Measurements from ENCODE around the gene CC2D2A.
"Not testable (repeated sequence)": the region's sequence is repeated elsewhere in the genome, so short reads cannot be mapped to it uniquely, and the experiment has no call there.

Gene CC2D2A

DNA sequence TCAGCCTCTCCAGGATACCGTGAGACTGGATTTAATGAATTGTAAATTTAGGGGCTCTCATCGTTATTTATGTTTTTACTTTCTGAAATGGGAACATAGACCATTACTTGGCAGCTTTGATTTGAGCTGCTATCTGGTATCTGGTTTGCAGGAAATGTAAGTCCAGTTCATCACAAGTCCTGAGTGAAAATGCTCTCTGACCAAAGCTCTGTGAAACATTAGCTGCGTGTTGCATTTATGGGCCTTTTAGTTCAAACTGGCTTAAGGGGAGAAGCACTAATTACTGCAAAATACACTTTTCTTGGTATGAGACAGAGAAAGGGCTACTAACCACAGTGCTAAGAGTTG lies 420 bp downstream of the CC2D2A start:
- no peak for DNase-seq

DNA sequence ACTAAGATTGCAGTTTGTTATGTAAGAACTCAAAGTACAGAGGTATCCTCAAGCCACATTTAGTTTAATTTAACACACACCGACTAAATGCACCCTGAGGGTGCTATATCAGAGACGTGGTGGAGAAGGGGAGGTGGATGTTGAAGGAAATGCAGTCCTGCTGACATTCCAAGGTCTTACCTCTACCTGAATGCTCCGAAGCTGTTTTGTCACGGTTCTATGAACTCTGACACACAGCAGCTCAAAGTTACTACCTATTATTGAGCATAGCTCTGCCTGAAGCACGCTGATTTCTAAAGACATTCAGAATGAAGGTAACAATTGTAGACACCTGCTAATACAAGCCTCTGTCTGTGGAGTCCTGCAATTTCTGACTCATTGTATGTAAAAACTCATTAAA lies 6.7 kb downstream of the CC2D2A start:
- DNase-seq: no peak

DNA sequence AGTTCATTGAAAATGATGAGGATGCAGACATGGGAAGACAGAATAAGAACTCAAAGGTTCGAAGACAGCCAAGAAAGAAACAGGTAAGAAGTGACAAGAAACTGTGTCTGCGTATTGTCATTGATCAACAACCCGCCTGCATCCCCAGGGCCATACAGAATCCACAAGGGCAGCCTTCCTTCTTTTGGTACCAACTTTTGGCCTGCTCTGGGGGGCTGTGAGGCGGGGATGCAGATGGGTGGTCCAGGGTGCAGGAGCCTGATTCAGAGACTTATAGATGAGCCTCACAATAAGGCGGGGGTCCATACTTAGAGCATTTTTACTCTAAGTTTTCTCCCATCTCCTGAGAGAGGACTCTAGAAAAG lies 9.0 kb downstream of the CC2D2A start:
- no peak for DNase-seq

DNA sequence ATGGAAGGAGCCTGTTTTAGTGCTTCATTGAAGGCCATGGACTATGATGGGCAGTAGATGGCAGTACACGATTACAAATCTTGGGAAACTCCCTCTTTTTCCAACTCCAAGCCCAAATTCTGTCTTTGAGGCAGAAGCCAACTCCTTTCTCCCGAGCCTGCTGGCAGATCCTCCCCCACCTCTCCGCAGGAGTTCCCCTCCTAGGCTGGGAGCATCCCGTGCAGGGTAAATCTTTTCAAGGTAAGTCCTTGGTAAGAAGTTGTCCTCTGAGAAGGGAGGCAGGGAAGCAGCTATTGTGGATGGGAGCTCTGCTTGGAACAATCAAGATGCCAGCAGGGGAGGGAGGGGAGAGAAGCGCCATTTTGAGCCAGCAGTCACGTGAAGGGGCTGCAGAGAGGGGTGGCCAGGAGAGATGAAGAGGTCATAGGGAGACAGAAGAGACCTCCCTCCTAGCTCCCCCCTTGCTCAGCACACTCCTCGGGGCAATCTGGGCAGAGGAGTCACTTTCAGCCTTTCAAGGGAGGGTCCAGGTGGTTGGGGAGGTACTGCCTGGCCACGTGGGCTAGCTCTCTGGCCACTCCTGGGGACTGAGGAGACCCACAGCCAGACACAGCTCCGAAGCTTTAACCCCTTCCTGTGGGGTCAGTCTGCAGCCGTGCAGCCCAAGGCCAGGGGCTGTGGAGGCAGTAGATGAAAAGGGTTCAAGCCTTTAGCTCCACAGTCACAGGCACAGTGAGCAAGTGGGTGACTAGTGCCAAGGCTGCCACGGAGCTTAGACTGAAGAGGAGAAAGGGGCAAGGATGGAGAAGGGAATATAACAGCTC lies 9.6 kb downstream of the CC2D2A start:
- DNase-seq: no peak

DNA sequence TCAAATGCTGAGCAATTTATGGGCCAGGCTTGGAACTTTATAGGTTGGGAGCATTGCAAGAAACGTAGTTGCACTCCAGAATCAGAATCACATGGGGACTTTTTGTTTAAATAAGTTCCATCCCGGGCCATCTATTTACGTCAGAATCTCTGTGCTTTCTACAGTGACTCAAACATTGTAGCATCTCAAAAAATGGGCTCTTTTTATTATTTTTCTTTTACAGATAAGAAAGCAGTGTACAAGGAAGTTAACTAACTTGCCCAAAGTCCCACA lies 10.2 kb downstream of the CC2D2A start:
- DNase-seq: no peak

DNA sequence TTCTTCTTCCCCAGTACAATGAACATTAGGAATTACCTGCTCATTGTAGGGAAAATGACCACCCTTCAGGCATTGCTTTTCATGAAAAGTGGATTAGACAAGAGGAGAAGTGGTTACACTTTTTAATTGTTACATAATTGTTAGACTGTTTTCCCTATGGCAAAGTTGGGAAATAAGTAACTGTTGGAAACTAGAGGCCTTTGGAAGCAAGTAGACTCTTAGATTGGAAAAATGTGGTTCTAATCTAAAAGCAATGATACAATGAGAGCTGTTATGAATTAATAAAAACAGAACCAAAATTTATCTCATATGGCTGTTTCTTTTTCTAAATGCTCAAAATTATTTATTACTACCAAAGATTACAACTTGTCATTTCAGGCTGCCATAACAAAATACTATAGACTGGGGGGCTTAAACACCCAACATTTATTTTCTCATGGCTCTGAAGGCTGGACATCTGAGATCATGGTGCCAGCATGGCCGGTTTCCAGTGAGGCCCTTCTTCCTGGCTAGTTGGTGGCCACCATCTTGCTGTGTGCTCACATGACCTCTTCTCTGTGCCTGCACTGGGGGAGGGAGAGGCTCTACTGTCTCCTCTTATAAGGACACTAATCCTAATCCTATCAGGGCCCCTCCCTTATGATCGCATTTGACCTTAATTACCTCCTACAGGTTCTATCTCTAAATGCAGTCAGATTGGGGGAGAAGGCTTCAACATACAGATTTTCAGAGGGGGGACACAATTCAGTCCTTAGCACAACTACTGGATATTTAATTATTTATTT lies 12.5 kb downstream of the CC2D2A start:
- no peak for DNase-seq

DNA sequence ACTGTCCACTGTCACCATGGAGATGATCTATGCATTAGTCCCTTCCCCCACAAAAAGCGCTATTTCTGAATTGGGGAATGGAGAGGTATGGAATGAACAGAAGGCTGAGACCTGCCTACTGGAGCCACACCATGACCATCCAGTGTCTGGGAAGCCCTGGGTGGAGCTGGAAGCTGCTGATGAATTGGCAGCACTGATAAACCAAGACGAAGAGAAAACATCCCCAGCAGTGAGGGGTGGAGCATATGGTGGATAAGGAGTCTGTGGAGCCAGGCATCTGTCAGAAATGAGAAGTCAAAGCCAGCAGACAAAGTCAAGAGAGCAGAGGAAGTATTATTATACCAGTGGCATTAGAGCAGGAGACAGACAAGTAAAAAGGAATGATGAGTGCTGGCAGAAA lies 13.2 kb downstream of the CC2D2A start:
- DNase-seq: no peak

DNA sequence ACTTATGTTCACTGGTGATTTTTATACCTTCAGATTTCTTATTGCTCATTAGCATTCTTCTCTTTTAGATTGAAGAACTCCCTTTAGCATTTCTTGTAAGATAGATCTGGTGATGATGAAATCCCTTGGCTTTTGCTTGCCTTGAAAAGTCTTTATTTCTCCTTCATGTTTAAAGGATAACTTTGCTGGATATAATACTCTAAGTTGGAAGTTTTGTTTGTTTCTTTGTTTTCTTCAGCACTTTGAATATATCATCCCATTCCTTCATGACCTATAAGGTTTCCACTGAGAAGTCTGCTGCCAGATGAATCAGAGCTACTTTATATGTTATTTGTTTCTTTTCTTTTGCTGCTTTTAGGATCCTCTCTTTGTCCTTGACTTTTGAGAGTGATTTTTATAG lies 18.5 kb downstream of the CC2D2A start:
- DNase-seq: no peak

DNA sequence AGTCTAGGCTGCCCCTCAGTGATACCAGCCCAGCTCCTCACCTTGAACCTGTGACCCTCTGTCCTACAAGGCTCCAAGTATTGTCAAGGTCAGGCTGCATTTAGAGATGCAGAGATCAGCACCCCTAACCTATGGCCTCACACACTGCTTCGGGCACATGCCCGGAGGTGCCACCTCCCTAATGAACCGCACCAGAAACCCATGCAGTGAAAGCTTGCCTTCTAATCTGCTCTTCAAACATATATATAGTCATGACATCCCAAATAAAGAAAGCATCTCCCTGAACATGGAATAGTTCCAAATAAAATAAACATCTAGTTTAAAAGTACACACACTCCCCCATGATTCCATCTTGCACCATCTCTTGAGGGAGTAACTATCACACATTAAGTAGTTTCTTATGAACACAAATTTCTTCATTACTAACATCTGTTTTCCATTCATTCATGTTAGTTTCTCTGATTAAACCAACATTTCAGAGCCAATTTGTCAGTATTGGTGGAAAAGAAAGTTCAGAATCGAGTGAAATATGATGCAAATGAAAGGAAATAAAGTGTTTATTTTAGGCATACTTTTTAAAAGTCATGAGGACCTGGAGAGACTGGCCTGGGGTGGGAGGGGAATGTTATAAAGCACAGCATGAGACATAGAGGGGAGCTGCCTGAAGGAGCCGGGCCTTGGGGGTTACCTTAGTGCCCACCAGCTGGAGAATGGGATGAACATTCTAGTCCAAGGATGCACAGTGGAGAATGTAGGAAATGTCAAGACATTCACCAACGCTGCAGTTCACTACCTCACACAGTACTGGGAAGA lies 19.2 kb downstream of the CC2D2A start:
- no peak for DNase-seq

DNA sequence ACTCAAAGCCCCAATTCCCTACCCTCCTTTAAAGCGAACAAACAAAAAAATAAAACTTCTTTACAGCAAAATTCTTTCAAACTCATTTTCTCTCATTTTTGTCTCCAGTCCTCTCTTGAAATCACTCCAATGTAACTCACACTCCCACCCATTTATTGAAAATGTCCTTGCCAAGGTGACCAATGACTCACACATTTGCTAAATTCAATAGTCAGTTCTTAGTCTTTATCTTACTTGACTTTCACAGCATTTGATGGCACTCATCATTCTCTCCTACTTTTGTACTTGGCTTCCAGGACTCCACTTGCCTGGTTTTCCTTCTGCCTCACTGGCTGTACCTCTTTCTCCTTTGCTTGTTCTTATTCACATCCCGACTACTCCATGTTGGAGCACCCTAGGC lies 19.9 kb downstream of the CC2D2A start:
- DNase-seq: no peak

DNA sequence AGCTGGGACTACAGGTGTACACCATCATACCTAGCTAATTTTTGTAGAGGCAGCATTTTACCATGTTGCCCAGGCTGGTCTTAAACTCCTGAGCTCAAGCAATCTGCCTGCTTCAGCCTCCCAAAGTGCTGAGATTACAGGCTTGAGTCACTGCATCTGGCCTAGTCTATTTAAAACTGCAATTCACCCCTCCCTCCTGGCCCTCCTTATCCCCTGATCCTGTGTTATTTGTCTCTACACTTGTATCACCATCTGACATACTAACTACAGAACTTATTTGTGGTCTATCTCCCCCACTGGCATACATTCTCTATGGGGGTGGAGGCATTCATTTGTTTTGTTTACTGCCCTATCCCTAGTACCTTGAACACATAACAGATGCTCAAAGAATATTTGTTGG lies 23.7 kb downstream of the CC2D2A start:
- no peak for DNase-seq

DNA sequence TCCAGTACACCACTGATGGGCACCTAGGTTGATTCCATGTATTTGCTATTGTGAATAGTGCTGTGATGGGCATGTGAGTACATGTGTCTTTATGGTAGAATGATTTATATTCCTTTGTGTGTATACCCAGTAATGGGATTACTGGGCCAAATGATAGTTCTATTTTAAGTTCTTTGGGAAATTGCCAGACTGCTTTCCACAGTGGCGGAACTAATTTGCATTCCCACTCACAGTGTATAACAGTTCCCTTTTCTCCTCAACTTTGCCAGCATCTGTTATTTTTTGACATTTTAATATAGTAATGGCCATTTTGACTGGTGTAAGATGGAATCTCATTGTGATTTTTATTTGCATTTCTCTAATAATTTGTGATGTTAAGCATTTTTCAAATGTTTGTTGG lies 25.9 kb downstream of the CC2D2A start:
- no peak for DNase-seq

DNA sequence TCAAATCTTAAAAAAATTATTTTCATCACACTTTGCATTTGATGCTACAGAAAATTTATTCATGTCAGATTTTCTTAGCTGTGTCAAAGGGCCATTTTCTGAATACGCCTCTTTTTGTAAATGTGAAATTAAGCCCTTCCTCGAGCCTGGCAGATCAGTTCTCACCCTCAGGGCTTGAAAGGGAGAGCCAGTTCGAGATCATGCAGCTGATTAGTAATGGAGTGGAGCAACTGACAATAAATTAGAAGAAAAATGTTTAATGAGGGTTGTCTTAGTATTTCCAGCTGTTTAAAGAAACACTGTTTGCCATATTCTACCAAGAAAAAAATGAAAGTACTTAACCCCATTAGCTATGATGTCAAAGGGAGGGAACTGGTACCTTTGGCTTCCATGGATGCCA lies 28.7 kb downstream of the CC2D2A start:
- DNase-seq: no peak

DNA sequence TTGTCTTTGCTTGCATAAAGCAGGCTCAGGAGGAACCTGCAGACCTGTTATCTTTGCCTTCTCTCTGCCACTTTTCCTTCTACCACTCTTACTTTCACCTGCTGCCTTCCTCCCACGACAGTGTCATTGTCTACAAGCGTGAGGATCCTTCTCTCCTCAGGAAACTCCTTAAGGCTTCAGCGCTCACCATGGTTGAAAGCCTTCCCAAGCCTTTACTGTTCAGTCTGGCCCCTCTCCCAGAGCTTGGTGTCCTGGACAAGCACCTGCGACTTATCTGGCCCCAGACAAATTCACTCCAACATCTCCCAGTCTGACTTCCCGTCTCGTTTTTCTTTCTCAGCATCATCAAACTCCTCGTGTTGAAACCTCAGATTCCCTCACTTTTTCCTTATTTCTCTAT lies 31.0 kb downstream of the CC2D2A start:
- DNase-seq: no peak

DNA sequence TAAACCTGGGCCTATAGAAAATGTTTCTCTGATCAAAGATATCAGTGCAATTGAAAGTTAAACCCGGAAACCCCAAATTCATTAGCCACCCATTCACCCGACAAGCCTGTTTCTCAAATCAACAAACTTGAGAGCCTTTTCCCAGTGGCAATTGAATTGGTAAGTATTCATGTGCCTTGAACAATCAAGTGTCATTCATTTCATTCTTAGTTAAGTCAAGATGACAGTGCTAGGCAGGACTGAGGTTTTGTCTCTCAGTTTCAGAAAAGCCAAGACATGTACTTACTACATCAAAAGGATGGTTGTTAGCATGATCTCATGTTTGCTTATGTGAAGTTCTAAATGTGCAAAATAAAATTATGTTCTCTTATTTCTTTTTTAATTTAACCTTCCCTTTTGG lies 32.3 kb downstream of the CC2D2A start:
- DNase-seq: no peak

DNA sequence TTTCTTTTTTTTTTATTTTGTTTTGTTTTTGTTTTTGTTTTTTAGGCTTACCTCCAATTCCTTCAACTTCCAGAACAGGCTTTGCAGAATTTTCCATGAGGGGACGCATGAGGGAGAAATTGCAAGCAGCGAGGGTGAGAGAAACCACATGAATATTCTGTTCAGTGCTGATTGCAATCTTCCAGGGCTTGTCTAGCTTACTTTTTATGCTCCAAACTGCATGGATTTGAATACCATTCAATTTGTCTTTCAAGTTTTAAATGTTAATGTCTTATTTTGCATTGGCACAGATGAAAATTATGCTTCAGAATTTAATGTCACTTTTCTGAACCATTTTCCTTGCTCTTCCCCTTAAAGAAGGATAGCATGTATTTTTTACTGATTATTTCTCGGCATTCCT lies 32.7 kb downstream of the CC2D2A start:
- no peak for DNase-seq

DNA sequence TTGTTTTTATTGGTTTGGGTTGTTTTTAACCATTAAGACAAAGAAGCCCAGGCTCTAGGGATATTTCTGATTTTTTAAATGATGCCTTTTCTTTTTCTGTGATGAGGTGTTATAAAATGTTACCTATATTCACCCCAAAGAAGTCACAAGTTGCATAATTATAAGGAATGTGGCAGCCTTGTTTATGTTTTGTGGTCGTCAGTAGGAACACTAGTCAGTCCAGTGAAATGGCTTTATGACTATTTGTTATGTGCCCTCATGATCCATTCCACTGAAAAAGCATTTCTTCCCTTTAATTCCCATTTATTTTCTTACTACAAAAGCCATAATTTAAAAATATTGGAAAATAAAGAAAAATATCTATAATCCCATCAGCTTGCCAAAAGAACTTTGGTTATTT lies 34.4 kb downstream of the CC2D2A start:
- no peak for DNase-seq

DNA sequence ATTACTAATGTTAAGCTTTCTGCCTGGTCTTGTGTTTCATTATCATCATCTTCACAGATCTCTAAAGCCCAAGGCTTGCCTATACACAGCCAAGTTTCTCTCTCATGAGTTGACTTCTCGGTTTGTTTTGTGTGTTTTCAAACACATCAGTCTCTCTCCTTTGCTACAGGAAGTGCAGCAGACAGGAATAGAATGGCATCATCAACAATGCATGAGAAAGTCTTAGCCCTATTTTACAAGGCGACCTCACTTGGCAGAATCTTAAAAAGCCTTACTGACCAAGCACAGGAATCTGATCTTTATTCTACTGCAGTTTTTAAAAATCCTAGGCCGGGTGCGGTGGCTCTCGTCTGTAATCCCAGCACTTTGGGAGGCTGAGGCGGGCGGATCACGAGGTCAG lies 36.8 kb downstream of the CC2D2A start:
- no peak for DNase-seq

DNA sequence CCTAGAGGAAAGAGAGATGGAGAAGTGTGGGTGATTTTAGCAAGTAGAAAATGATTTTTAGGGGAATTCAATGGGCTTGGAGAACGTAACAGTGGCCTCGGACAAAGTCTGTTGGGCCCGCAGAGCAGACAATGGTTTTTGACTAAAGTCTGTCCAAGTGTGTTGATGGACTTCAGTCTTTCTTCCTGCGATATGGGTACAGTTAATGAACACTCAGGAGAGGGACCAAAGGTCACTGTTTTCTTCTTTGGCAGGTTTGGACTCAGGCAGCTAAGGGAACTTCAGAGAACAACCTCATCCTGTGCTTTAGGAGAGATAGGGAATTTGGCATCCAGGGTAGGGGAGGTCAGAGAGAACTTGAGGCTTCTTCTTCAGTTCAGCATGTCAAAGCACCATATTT lies 38.0 kb downstream of the CC2D2A start:
- DNase-seq: no peak

DNA sequence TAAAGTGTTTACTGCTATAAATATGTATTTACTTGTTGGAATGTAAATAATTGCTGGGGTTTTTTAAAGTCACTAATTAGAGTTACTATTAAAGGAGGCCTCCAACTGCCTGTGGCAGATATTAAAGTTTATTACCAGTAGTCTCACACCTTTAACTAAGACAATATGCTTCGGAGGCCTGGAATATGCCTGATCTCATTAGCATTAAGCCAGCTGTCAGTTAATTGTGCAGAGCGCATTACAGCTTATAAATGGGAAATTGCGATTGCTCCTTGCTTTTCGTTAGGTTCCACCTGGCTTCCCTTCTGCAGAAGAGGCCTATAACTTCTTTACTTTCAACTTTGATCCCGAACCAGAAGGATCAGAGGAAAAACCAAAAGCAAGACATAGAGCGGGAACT lies 41.3 kb downstream of the CC2D2A start:
- no peak for DNase-seq

DNA sequence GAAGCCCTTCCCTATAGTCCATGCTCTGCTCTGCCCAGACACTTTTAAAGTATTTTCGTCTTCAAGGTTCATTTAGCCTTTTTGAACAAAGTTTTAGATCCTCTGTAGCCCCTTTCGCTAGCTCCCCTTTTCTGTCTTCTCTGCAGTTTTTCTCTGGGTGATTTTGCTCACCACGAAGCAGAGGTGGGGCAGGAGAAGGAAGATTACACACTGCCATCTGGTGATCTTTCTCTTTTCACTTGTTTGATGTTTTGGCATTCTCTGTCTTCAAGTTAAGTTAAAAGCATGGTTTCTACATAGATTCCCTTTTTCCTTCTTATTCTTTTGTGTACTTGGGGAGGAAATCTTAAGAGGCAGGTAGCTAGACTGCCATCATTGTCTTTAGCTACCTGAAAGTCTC lies 43.9 kb downstream of the CC2D2A start:
- DNase-seq: no peak

DNA sequence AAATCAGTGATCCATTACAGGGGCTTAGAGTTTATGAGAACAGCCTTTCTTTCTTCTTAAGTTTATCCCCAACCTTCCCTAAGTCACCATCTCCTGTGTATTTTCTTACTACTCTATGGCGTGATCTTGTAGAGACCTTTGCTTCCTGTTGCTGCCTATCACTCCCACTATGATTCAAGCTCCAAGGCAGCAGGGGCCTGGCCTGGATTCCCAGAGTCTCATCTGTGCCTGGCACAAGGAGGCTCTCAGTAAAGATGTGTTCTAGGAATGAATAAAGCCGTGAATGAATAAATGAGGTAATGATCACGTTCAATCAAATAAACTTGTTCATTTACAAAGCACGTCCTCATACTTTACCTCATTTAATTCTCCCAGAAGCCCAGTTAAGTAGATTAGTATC lies 45.4 kb downstream of the CC2D2A start:
- DNase-seq: no peak

DNA sequence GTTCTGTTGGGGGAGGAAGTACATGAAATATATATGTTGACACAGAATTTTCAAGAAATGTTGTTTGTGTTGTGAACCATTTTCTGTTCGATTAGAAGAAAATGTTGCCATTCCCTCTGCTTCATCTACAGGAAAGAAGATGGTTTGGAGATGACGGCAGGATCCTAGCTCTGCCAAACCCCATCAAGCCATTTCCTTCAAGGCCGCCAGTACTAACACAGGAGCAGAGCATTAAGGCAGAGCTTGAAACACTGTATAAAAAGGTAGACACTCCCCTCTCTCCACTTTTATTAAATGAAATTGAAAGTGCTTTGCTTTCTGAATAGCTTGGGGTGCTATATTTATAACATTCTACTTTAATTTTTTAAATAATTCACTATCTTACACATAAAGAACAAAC lies 46.8 kb downstream of the CC2D2A start:
- no peak for DNase-seq

DNA sequence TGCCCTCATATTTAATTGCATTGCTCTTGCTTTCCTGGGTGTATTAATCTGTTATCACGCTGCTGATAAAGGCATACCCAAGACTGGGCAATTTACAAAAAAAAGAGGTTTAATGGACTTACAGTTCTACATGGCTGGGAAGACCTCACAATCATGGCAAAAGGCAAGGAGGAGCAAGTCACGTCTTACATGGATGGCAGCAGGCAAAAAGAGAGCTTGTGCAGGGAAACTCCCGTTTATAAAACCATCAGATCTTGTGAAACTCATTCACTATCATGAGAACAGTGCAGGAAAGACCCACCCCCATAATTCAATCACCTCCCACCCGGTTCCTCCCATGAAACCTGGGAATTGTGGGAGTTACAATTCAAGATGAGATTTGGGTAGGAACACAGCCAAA lies 48.0 kb downstream of the CC2D2A start:
- DNase-seq: not testable (repeated sequence)
